SIG-M5 (cell line): ENCODE measurements around the gene KCNMA1.

Source experiments
- DNase-seq: peaks from one replicate; lab custom pipeline; 2025; lab: John Stamatoyannopoulos, UW

KCNMA1 gene

GRCh38 chr10:77237120-77237519, 400.5 kb downstream of the KCNMA1 start:
- DNase-seq = no peak

- no peak for DNase-seq
Measured at GRCh38 chr10:77236700-77237099, 400.9 kb downstream of the KCNMA1 start.

GRCh38 chr10:77236029-77236428, 401.6 kb downstream of the KCNMA1 start:
- no peak for DNase-seq

GRCh38 chr10:77234599-77234998, 403.0 kb downstream of the KCNMA1 start:
- no peak for DNase-seq

- DNase-seq = no peak
Measured at GRCh38 chr10:77233466-77233865, 404.1 kb downstream of the KCNMA1 start.

- DNase-seq = no peak
Measured at GRCh38 chr10:77231884-77232610, 405.6 kb downstream of the KCNMA1 start.

GRCh38 chr10:77231375-77231774, 406.2 kb downstream of the KCNMA1 start:
- no peak for DNase-seq

GRCh38 chr10:77230194-77230593, 407.4 kb downstream of the KCNMA1 start:
- no peak for DNase-seq

- no peak for DNase-seq
Measured at GRCh38 chr10:77229704-77230103, 407.9 kb downstream of the KCNMA1 start.

GRCh38 chr10:77228559-77228958, 409.0 kb downstream of the KCNMA1 start:
- no peak for DNase-seq

GRCh38 chr10:77226853-77227565, 410.6 kb downstream of the KCNMA1 start:
- no peak for DNase-seq

- DNase-seq = no peak
Measured at GRCh38 chr10:77226452-77226851, 411.2 kb downstream of the KCNMA1 start.

GRCh38 chr10:77226020-77226419, 411.6 kb downstream of the KCNMA1 start:
- no peak for DNase-seq

- DNase-seq = no peak
Measured at GRCh38 chr10:77223526-77224460, 413.8 kb downstream of the KCNMA1 start.

- DNase-seq = no peak
Measured at GRCh38 chr10:77220150-77220549, 417.5 kb downstream of the KCNMA1 start.

GRCh38 chr10:77219046-77219445, 418.6 kb downstream of the KCNMA1 start:
- no peak for DNase-seq

- DNase-seq = no peak
Measured at GRCh38 chr10:77214799-77215198, 422.8 kb downstream of the KCNMA1 start.

GRCh38 chr10:77212632-77213031, 425.0 kb downstream of the KCNMA1 start:
- no peak for DNase-seq

GRCh38 chr10:77210645-77211044, 427.0 kb downstream of the KCNMA1 start:
- DNase-seq = no peak

- no peak for DNase-seq
Measured at GRCh38 chr10:77208684-77209256, 428.8 kb downstream of the KCNMA1 start.

- DNase-seq = no peak
Measured at GRCh38 chr10:77207828-77208185, 429.8 kb downstream of the KCNMA1 start.

GRCh38 chr10:77207182-77207827, 430.3 kb downstream of the KCNMA1 start:
- DNase-seq = no peak
